HG02885 (cell line): ENCODE measurements around the gene CABLES2.

Source experiments
- ATAC-seq: cut with Tn5 transposase; IDR thresholded peaks from one replicate; pipeline ENCODE4 v1.9.1; 2021; ENCODE audit warnings: mild to moderate bottlenecking; ENCODE audit not compliant: unreplicated experiment, poor library complexity

Gene CABLES2

GRCh38 chr20:62392621-62393334 lies 14.3 kb downstream of the CABLES2 start:
- no peak for ATAC-seq

- no peak for ATAC-seq
These were observed 15.0 kb downstream of the CABLES2 start for GRCh38 chr20:62392077-62392418.

- no peak for ATAC-seq
These were observed 15.7 kb downstream of the CABLES2 start for GRCh38 chr20:62391165-62392076.

- ATAC-seq: no peak
These were observed 16.5 kb downstream of the CABLES2 start for GRCh38 chr20:62390317-62391164.

- ATAC-seq: no peak
These were observed 17.4 kb downstream of the CABLES2 start for GRCh38 chr20:62389601-62390087.

- no peak for ATAC-seq
These were observed 18.1 kb downstream of the CABLES2 start for GRCh38 chr20:62388839-62389600.

GRCh38 chr20:62387933-62388635 lies 19.0 kb downstream of the CABLES2 start:
- ATAC-seq: no peak

GRCh38 chr20:62387219-62387913 lies 19.7 kb downstream of the CABLES2 start:
- no peak for ATAC-seq

- peak; percentile 77 for ATAC-seq
These were observed 20.5 kb downstream of the CABLES2 start, which contains the start of gene RPS21 for GRCh38 chr20:62386383-62387218. Gene RPS21, plus strand, starts transcription at chr20:62387103. Its CDS starts 236 bp downstream, at chr20:62387339.

GRCh38 chr20:62382306-62383198 lies 24.5 kb downstream of the CABLES2 start:
- ATAC-seq: peak; percentile 71

- ATAC-seq: no peak
These were observed 25.2 kb downstream of the CABLES2 start for GRCh38 chr20:62381842-62382241.

GRCh38 chr20:62381202-62381797 lies 25.8 kb downstream of the CABLES2 start:
- no peak for ATAC-seq

GRCh38 chr20:62378215-62378614 lies 28.9 kb downstream of the CABLES2 start:
- no peak for ATAC-seq

GRCh38 chr20:62377615-62378178 lies 29.4 kb downstream of the CABLES2 start:
- no peak for ATAC-seq

- ATAC-seq: no peak
These were observed 30.0 kb downstream of the CABLES2 start for GRCh38 chr20:62377064-62377461.
